HL-60 (cell line): Measurements from ENCODE around the gene NLRP4.

Experiments used
- DNase-seq, 2 experiments: peaks; one replicate each; pipeline ENCODE4 v3.0.0-alpha.2; 2010 to 2020; ENCODE audit warnings: low read depth in 1 of 2, low spot score in 1 of 2
- H3K27ac ChIP-seq: fragments of 250-450 bp; sonication (Bioruptor Pico); replicated peaks from 2 replicates; pipeline ENCODE4 v1.5.1; 2020; ENCODE audit warnings: mild to moderate bottlenecking, moderate library complexity
- H3K27me3 ChIP-seq: fragments of 250-450 bp; sonication (Bioruptor Pico); 2 replicates; pipeline ENCODE4 v1.5.1; 2021; ENCODE audit warnings: mild to moderate bottlenecking, moderate library complexity; ENCODE audit not compliant: insufficient read depth, poor library complexity, severe bottlenecking
- H3K4me3 ChIP-seq: replicated peaks from 2 replicates; pipeline ENCODE4 v1.5.1; 2011; ENCODE audit warnings: mild to moderate bottlenecking, control low read depth, low read length; ENCODE audit not compliant: insufficient read depth
- GABPA ChIP-seq: IDR thresholded peaks from 2 replicates; pipeline ENCODE4 v1.6.1; 2012; ENCODE audit warnings: low read depth
- POLR2AphosphoS5 ChIP-seq: IDR thresholded peaks from 2 replicates; pipeline ENCODE4 v1.6.1; 2012; ENCODE audit warnings: low read depth
- SPI1 ChIP-seq: IDR thresholded peaks from 2 replicates; pipeline ENCODE4 v1.6.1; 2012; ENCODE audit warnings: low read depth, mild to moderate bottlenecking, borderline replicate concordance
- TF ChIP-seq, protein P1 (sequence below): IDR thresholded peaks from 2 replicates; pipeline ENCODE4 v1.6.1; 2012; ENCODE audit warnings: low read depth; ENCODE audit not compliant: insufficient replicate concordance
- TF ChIP-seq, protein P2 (sequence below): IDR thresholded peaks from one replicate; pipeline ENCODE4 v1.5.1; 2011; ENCODE audit warnings: low read length, control low read depth, inconsistent platforms; ENCODE audit not compliant: insufficient read depth

Gene NLRP4

DNA sequence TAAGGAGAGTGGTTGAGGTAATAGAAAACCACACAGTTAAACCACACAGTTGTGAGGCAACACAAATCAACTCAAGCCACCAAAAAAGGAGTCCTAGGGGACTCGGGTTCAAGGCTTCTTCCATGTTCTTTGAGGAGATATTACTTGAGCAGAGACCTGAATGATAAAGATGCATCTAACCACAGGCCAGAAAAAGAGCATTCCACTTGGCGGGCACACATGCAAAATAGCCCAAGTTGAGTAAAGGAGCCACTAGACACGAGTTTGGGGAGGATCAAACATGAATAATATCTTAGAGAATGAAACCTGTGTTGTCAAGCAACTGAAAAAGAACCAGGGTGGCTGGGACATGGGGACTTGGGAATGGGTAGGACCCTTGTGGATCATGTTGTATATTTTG is 30.2 kb downstream of the NLRP4 start:
- TF ChIP-seq POLR2AphosphoS5, result no peak
- TF ChIP-seq, protein P1, sequence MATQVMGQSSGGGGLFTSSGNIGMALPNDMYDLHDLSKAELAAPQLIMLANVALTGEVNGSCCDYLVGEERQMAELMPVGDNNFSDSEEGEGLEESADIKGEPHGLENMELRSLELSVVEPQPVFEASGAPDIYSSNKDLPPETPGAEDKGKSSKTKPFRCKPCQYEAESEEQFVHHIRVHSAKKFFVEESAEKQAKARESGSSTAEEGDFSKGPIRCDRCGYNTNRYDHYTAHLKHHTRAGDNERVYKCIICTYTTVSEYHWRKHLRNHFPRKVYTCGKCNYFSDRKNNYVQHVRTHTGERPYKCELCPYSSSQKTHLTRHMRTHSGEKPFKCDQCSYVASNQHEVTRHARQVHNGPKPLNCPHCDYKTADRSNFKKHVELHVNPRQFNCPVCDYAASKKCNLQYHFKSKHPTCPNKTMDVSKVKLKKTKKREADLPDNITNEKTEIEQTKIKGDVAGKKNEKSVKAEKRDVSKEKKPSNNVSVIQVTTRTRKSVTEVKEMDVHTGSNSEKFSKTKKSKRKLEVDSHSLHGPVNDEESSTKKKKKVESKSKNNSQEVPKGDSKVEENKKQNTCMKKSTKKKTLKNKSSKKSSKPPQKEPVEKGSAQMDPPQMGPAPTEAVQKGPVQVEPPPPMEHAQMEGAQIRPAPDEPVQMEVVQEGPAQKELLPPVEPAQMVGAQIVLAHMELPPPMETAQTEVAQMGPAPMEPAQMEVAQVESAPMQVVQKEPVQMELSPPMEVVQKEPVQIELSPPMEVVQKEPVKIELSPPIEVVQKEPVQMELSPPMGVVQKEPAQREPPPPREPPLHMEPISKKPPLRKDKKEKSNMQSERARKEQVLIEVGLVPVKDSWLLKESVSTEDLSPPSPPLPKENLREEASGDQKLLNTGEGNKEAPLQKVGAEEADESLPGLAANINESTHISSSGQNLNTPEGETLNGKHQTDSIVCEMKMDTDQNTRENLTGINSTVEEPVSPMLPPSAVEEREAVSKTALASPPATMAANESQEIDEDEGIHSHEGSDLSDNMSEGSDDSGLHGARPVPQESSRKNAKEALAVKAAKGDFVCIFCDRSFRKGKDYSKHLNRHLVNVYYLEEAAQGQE, result no peak
- TF ChIP-seq, protein P2, sequence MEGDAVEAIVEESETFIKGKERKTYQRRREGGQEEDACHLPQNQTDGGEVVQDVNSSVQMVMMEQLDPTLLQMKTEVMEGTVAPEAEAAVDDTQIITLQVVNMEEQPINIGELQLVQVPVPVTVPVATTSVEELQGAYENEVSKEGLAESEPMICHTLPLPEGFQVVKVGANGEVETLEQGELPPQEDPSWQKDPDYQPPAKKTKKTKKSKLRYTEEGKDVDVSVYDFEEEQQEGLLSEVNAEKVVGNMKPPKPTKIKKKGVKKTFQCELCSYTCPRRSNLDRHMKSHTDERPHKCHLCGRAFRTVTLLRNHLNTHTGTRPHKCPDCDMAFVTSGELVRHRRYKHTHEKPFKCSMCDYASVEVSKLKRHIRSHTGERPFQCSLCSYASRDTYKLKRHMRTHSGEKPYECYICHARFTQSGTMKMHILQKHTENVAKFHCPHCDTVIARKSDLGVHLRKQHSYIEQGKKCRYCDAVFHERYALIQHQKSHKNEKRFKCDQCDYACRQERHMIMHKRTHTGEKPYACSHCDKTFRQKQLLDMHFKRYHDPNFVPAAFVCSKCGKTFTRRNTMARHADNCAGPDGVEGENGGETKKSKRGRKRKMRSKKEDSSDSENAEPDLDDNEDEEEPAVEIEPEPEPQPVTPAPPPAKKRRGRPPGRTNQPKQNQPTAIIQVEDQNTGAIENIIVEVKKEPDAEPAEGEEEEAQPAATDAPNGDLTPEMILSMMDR, result no peak
- no peak for TF ChIP-seq SPI1
- no peak for TF ChIP-seq GABPA
- Histone ChIP-seq H3K27me3 (no peaks in the 10 kb centered on the region), H3K27ac (no peak overlapping the region), H3K4me3 (no peak overlapping the region)
- DNase-seq, result no peak

DNA sequence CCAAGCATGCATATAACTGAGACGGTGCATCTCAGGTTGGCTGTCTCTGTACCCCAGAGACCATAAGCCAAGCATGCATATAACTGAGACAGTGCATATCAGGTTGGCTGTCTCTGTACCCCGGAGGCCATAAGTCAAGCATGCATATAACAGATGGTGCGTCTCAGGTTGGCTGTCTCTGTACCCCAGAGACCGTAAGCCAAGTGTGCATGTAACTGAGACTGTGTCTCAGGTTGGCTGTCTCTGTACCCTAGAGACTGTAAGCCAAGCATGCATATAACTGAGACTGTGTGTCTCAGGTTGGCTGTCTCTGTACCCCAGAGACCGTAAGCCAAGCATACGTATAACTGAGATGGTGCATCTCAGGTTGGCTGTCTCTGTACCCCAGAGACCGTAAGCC is 30.8 kb downstream of the NLRP4 start:
- H3K4me3 ChIP-seq, result no peak overlapping the region
- DNase-seq, result no peak
- TF ChIP-seq GABPA (no peak), SPI1 (no peak), POLR2AphosphoS5 (no peak)
- TF ChIP-seq, protein P2, result no peak
- TF ChIP-seq, protein P1, result no peak
- no peaks in the 10 kb centered on the region for H3K27me3 ChIP-seq
- H3K27ac ChIP-seq, result no peak overlapping the region

DNA sequence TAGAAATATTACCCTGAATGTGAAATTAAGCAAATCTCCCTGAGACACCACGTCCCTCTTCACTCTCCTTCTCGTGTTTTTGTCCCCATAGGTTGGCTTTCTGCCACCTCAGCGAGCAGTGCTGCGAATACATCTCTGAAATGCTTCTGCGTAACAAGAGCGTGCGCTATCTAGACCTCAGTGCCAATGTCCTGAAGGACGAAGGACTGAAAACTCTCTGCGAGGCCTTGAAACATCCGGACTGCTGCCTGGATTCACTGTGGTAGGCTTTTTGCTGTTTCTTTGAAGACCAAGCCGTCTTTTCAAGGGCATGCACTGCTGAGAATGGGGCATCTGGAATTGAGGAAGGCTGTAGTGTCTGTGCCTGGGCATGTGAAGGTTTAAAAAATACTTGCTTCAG is 34.4 kb downstream of the NLRP4 start:
- H3K27ac ChIP-seq, result no peak overlapping the region
- no peaks in the 10 kb centered on the region for H3K27me3 ChIP-seq
- DNase-seq, result no peak
- no peak overlapping the region for H3K4me3 ChIP-seq
- TF ChIP-seq, protein P2, result no peak
- TF ChIP-seq POLR2AphosphoS5 (no peak), GABPA (no peak), SPI1 (no peak)
- TF ChIP-seq, protein P1, result no peak
